ENCODE measurements around the gene CADPS. TPM values are rescaled to one million over a fixed set of nuclear protein-coding genes. Genes with fewer than 3 reads are reported as not detected.

Gene CADPS
- polyA plus RNA-seq, 1 donor, result 17.8 TPM

GRCh38 chr3:62378921-62379320 lies 496.3 kb downstream of the CADPS start:
- no peaks in the 10 kb centered on the region for H3K4me1 ChIP-seq (ENCODE audit: control insufficient read depth, insufficient read depth, low read length)
- H3K36me3 ChIP-seq (ENCODE audit: control insufficient read depth, insufficient read depth, low read length), result no peaks in the 10 kb centered on the region
- DNase-seq, result no peak
- WGBS (ENCODE audit: insufficient coverage, low lambda C conversion rate), result 0% methylated on average over 4 of the region's 14 CpGs
- peaks cover 7% of the 10 kb centered on the region for H3K9me3 ChIP-seq (ENCODE audit: control insufficient read depth, low read depth, low read length)
- H3K27me3 ChIP-seq (ENCODE audit: control insufficient read depth, insufficient read depth, low read length), result peaks cover 88% of the 10 kb centered on the region
- no peak overlapping the region for H3K27ac ChIP-seq (ENCODE audit: low read length)
- H3K4me3 ChIP-seq (ENCODE audit: low read length), result no peak overlapping the region

GRCh38 chr3:62378311-62378789 lies 496.9 kb downstream of the CADPS start:
- Histone ChIP-seq H3K4me1 (ENCODE audit: control insufficient read depth, insufficient read depth, low read length) (no peaks in the 10 kb centered on the region), H3K4me3 (ENCODE audit: low read length) (no peak overlapping the region), H3K27me3 (ENCODE audit: control insufficient read depth, insufficient read depth, low read length) (peaks cover 93% of the 10 kb centered on the region), H3K36me3 (ENCODE audit: control insufficient read depth, insufficient read depth, low read length) (no peaks in the 10 kb centered on the region), H3K27ac (ENCODE audit: low read length) (no peak overlapping the region), H3K9me3 (ENCODE audit: control insufficient read depth, low read depth, low read length) (peaks cover 7% of the 10 kb centered on the region)
- no peak for DNase-seq
- no CpG with 5 or more reads among the region's 29 CpGs for WGBS (ENCODE audit: insufficient coverage, low lambda C conversion rate)

DNA sequence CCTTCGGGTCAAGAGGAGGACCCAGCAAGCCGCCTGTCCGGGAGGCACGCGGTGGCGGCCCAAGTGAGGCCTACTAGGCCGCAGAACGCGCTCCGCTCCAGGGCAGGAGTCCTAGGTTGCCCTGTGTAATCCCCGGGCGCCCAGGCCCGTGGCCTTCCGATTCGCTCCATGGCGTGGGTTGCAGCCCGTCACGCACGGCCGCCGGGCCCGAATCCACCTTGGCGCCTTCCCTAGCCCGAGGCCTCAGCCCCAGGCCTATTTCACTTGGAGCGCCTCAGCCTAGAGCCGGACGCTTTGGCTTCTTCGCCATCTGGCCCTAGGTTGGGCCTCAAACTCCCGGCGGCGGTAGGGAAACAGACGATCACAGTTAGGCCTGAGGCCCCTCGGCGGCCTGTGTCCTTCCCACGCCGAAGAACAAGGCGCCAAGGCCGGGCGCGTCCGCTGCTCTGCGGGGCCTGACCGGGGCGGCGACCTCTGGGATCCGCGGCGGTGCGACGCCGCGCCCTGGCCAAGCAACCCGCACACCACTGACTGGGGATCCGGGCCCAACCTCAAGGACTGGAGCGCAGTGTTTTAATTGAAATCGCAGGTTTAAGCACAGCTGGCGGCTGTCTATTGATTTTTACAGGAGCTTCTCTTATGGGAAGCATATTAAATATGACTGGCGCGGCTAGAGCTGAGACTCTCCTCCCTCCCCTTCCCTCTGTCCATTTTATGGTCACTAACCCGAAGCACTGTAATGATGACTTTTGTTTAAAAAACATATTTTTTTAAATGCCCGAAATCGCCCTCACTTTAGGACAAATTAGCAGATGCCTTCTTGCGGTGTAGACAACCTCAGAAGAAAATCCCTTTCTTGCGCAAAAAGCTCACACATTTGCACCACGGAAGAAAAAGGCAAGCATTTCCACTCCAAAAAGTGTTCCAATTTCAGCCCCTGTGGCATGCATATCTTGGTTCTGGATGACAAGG lies 498.0 kb downstream of the CADPS start:
- 27% methylated on average over 2 of the region's 65 CpGs for WGBS (ENCODE audit: insufficient coverage, low lambda C conversion rate)
- H3K4me1 ChIP-seq (ENCODE audit: control insufficient read depth, insufficient read depth, low read length), result no peaks in the 10 kb centered on the region
- no peak for DNase-seq
- H3K4me3 ChIP-seq (ENCODE audit: low read length), result no peak overlapping the region
- no peak overlapping the region for H3K27ac ChIP-seq (ENCODE audit: low read length)
- peaks cover 99% of the 10 kb centered on the region for H3K27me3 ChIP-seq (ENCODE audit: control insufficient read depth, insufficient read depth, low read length)
- H3K36me3 ChIP-seq (ENCODE audit: control insufficient read depth, insufficient read depth, low read length), result no peaks in the 10 kb centered on the region
- H3K9me3 ChIP-seq (ENCODE audit: control insufficient read depth, low read depth, low read length), result peaks cover 7% of the 10 kb centered on the region

GRCh38 chr3:62376454-62376720 lies 498.8 kb downstream of the CADPS start:
- no peak overlapping the region for H3K4me3 ChIP-seq (ENCODE audit: low read length)
- no CpG with 5 or more reads among the region's 3 CpGs for WGBS (ENCODE audit: insufficient coverage, low lambda C conversion rate)
- no peaks in the 10 kb centered on the region for H3K4me1 ChIP-seq (ENCODE audit: control insufficient read depth, insufficient read depth, low read length)
- H3K9me3 ChIP-seq (ENCODE audit: control insufficient read depth, low read depth, low read length), result peaks cover 8% of the 10 kb centered on the region
- no peak for DNase-seq
- no peak overlapping the region for H3K27ac ChIP-seq (ENCODE audit: low read length)
- H3K27me3 ChIP-seq (ENCODE audit: control insufficient read depth, insufficient read depth, low read length), result peaks cover 100% of the 10 kb centered on the region
- no peaks in the 10 kb centered on the region for H3K36me3 ChIP-seq (ENCODE audit: control insufficient read depth, insufficient read depth, low read length)

DNA sequence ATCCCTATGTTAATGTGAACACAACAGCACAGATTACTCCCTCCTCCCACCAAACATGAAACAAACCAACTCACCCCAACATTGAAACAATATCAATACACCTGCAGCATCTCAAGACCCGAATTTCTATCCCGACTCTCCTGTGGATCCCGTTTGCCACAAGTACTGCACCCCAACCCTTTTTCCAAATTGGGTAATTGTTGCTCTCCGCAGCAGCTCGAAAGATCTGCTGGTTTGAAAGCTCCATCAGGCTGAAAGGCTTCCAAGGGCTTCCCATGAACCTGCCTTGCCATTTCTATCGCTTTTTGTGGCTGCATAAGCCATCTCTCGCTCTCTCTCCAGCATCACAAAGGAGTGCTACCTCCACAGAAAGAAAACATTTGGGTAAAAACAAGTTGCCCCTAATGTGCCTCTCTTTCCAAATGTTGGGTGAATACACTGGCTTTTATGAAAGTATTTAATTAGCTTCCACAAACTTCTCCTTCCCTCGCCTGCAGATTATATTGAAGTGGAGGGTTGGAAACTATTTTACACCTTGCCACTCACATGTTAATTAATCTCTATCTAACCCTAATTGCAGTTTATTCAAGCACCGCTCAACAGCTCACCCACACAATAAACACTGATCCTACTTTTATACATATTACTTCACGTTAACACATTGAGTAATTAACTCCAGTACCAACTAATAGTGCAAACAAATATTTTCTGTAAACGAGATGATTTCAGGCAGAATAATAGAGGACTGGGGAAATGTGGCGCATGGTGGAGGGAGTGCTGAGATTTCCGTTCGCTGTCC lies 499.4 kb downstream of the CADPS start:
- H3K4me1 ChIP-seq (ENCODE audit: control insufficient read depth, insufficient read depth, low read length), result no peaks in the 10 kb centered on the region
- H3K4me3 ChIP-seq (ENCODE audit: low read length), result no peak overlapping the region
- H3K9me3 ChIP-seq (ENCODE audit: control insufficient read depth, low read depth, low read length), result peaks cover 11% of the 10 kb centered on the region
- H3K36me3 ChIP-seq (ENCODE audit: control insufficient read depth, insufficient read depth, low read length), result no peaks in the 10 kb centered on the region
- no peak overlapping the region for H3K27ac ChIP-seq (ENCODE audit: low read length)
- peaks cover 100% of the 10 kb centered on the region for H3K27me3 ChIP-seq (ENCODE audit: control insufficient read depth, insufficient read depth, low read length)
- DNase-seq, result no peak
- WGBS (ENCODE audit: insufficient coverage, low lambda C conversion rate), result 7% methylated on average over 5 of the region's 14 CpGs

DNA sequence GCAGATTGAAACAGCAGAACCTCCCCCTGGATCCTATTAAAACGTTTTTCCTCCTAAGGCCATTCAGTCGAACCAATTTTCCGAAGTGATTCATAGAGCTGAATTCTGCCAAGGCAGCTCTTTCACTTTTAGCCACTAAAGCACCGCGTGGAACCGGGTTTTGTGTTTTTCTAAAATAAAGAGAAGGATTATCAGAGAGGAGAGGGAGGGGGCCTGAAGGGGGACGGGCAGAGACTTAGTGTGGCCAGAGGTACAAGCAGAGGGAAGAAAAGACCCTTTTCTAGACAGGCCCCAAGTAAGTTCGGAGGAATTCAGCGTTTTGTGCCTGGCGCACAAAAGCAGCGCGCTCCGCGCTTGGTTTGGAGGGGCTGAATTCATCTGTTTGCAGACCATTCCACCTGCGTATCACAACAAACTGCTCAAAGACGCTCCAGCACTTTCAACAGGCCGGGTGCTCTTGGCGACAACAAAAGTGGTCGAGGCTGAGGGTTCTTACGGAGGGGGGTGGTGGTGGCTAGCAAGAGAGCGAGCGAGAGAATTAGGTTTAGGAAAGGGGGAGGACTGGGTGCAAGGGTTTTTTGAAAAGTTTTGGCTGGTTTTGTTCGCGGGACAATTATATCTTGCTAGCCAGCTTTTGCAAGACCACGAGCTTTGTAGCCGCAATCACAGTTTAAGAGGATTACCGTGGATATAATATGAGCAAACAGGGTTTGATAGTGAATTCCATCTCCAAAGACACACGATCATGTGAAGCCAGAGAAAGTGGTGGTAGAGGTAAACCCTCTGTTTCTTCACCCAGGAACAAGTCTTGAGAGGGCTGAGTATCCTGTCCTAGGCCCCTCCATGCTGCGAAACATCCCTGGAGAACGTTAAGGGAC lies 500.6 kb downstream of the CADPS start:
- Histone ChIP-seq H3K4me1 (ENCODE audit: control insufficient read depth, insufficient read depth, low read length) (no peaks in the 10 kb centered on the region), H3K36me3 (ENCODE audit: control insufficient read depth, insufficient read depth, low read length) (no peaks in the 10 kb centered on the region), H3K27me3 (ENCODE audit: control insufficient read depth, insufficient read depth, low read length) (peaks cover 100% of the 10 kb centered on the region), H3K27ac (ENCODE audit: low read length) (no peak overlapping the region), H3K4me3 (ENCODE audit: low read length) (no peak overlapping the region), H3K9me3 (ENCODE audit: control insufficient read depth, low read depth, low read length) (peaks cover 11% of the 10 kb centered on the region)
- WGBS (ENCODE audit: insufficient coverage, low lambda C conversion rate), result no CpG with 5 or more reads among the region's 30 CpGs
- no peak for DNase-seq

GRCh38 chr3:62373714-62374333 lies 501.4 kb downstream of the CADPS start:
- no peak overlapping the region for H3K4me3 ChIP-seq (ENCODE audit: low read length)
- peaks cover 100% of the 10 kb centered on the region for H3K27me3 ChIP-seq (ENCODE audit: control insufficient read depth, insufficient read depth, low read length)
- H3K27ac ChIP-seq (ENCODE audit: low read length), result no peak overlapping the region
- H3K36me3 ChIP-seq (ENCODE audit: control insufficient read depth, insufficient read depth, low read length), result no peaks in the 10 kb centered on the region
- DNase-seq, result no peak
- no peaks in the 10 kb centered on the region for H3K4me1 ChIP-seq (ENCODE audit: control insufficient read depth, insufficient read depth, low read length)
- WGBS (ENCODE audit: insufficient coverage, low lambda C conversion rate), result no CpG with 5 or more reads among the region's 47 CpGs
- peaks cover 11% of the 10 kb centered on the region for H3K9me3 ChIP-seq (ENCODE audit: control insufficient read depth, low read depth, low read length)

DNA sequence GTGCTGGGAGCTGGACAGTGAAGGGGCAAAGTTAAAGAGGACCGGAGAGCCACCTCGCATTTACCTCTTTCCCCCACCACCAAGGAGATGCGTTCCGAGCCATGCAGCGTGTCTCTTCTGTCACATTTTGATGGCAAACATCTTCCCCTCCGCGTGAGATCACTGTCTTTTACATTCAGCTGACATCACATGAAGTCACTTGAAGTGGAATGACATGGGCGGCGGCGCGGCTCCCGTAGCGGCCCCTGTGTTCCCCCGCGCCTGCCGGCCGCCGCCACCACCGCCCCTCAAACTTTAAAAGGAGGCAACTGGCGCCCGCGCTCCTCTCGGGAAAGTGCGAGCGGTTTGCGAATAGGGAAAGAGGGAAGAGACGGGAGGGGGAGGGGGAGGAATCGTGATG lies 502.0 kb downstream of the CADPS start, which contains the start of gene FEZF2:
Gene FEZF2, minus strand, starts transcription at position 336 of the 400 bp plus-strand sequence. CDS start 682 bp downstream, outside the sequence.
- Histone ChIP-seq H3K36me3 (ENCODE audit: control insufficient read depth, insufficient read depth, low read length) (no peaks in the 10 kb centered on the region), H3K4me3 (ENCODE audit: low read length) (no peak within 1 kb of the TSS), H3K4me1 (ENCODE audit: control insufficient read depth, insufficient read depth, low read length) (no peaks in the 10 kb centered on the region), H3K9me3 (ENCODE audit: control insufficient read depth, low read depth, low read length) (peaks cover 8% of the 10 kb centered on the region), H3K27ac (ENCODE audit: low read length) (no peak within 1 kb of the TSS), H3K27me3 (ENCODE audit: control insufficient read depth, insufficient read depth, low read length) (peaks cover 100% of the 10 kb centered on the region)
- WGBS (ENCODE audit: insufficient coverage, low lambda C conversion rate), result no CpG with 5 or more reads among the region's 28 CpGs
- DNase-seq, result no peak

GRCh38 chr3:62372621-62373041 lies 502.6 kb downstream of the CADPS start:
- no peak for DNase-seq
- Histone ChIP-seq H3K36me3 (ENCODE audit: control insufficient read depth, insufficient read depth, low read length) (no peaks in the 10 kb centered on the region), H3K27me3 (ENCODE audit: control insufficient read depth, insufficient read depth, low read length) (peaks cover 100% of the 10 kb centered on the region), H3K4me1 (ENCODE audit: control insufficient read depth, insufficient read depth, low read length) (no peaks in the 10 kb centered on the region), H3K4me3 (ENCODE audit: low read length) (no peak overlapping the region), H3K9me3 (ENCODE audit: control insufficient read depth, low read depth, low read length) (peaks cover 8% of the 10 kb centered on the region), H3K27ac (ENCODE audit: low read length) (no peak overlapping the region)
- WGBS (ENCODE audit: insufficient coverage, low lambda C conversion rate), result no CpG with 5 or more reads among the region's 30 CpGs
